Stimulated activated CD4-positive, alpha-beta T cell treated with anti-CD3 and anti-CD28 coated beads, TNF-alpha, amount 100 ng/mL, for 24 hours (primary cell): Measurements from ENCODE around the gene PTOV1.
"Not testable (repeated sequence)": the region's sequence is repeated elsewhere in the genome, so short reads cannot be mapped to it uniquely, and the experiment has no call there.

Experiments
- DNase-seq, 3 experiments: peaks; one replicate each; pipeline ENCODE4 v3.0.0-alpha.2; 2020; ENCODE audit warnings: low read depth in 3 of 3

The PTOV1 gene

GRCh38 chr19:49817964-49818648 is 32.9 kb upstream of the PTOV1 start, which contains the start of gene MED25:
MED25 (plus strand) TSS chr19:49818289; CDS start chr19:49818342, 53 bp downstream.
- peak; percentile 71 to 82 (median 76) for DNase-seq

- no peak for DNase-seq
These were observed 32.1 kb upstream of the PTOV1 start for GRCh38 chr19:49818649-49819370.

GRCh38 chr19:49819452-49820115 is 31.4 kb upstream of the PTOV1 start:
- not testable (repeated sequence) for DNase-seq

GRCh38 chr19:49820125-49820524 is 30.8 kb upstream of the PTOV1 start:
- DNase-seq, result no peak

- no peak for DNase-seq
These were observed 27.5 kb upstream of the PTOV1 start for GRCh38 chr19:49823472-49823871.

- no peak for DNase-seq
These were observed 26.3 kb upstream of the PTOV1 start for GRCh38 chr19:49824662-49825061.

GRCh38 chr19:49827034-49827433 is 23.9 kb upstream of the PTOV1 start:
- no peak for DNase-seq

DNA sequence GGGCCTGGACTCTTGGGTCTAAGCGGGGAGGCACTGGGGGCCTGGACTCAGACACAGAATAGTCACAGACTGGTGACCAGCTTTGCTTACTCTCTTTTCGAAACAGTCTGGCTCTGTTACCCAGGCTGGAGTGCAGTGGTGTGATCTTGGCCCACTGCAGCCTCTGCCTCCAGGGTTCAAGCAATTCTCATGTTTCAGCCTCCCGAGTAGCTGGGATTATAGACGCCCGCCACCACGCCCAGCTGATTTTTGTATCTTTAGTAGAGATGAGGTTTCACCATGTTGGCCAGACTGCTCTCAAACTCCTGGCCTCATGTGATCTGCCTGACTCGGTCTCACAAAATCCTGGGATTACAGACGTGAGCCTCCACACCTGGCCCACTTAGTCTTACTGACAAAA is 21.8 kb upstream of the PTOV1 start:
- DNase-seq, result no peak

GRCh38 chr19:49829721-49830120 is 21.2 kb upstream of the PTOV1 start:
- DNase-seq, result no peak

- no peak for DNase-seq
These were observed 20.2 kb upstream of the PTOV1 start for GRCh38 chr19:49830766-49831165.

GRCh38 chr19:49831592-49831991 is 19.4 kb upstream of the PTOV1 start:
- no peak for DNase-seq

DNA sequence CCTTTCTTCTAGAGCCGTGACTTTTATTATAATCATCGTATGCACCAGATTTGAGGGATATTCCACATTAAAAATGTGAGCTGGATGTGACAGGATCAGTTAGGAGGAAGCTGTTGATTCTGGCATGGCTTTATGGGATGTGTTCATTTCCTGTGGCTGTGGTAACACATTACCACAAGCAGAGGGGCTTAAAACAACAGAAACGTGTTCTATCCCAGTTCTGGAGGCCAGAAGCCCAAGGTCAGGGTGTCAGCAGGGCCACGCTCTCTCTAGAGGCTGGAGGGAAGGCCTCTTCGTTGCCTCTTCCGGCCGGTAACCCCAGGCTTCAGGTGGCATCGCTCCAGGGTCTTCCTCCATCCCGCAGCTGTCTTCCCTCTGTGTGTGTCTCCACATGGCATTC is 18.4 kb upstream of the PTOV1 start:
- DNase-seq, result no peak

GRCh38 chr19:49833599-49833998 is 17.4 kb upstream of the PTOV1 start:
- no peak for DNase-seq

DNA sequence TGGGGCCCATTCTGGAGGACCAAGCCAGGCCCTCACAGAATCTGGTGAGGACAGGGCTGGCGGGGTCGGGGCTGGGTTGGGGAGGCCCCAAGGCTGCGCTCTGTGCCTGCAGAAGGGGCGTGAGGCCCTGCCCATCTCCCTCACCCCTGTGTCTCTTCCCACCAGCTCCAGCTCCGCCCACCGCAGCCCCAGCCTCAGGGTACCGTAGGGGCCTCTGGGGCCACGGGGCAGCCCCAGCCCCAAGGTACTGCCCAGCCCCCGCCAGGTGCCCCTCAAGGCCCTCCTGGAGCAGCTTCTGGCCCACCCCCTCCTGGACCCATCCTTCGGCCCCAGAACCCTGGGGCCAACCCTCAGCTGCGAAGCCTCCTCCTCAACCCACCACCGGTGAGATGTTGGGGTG is 15.4 kb upstream of the PTOV1 start:
- DNase-seq, result no peak

DNA sequence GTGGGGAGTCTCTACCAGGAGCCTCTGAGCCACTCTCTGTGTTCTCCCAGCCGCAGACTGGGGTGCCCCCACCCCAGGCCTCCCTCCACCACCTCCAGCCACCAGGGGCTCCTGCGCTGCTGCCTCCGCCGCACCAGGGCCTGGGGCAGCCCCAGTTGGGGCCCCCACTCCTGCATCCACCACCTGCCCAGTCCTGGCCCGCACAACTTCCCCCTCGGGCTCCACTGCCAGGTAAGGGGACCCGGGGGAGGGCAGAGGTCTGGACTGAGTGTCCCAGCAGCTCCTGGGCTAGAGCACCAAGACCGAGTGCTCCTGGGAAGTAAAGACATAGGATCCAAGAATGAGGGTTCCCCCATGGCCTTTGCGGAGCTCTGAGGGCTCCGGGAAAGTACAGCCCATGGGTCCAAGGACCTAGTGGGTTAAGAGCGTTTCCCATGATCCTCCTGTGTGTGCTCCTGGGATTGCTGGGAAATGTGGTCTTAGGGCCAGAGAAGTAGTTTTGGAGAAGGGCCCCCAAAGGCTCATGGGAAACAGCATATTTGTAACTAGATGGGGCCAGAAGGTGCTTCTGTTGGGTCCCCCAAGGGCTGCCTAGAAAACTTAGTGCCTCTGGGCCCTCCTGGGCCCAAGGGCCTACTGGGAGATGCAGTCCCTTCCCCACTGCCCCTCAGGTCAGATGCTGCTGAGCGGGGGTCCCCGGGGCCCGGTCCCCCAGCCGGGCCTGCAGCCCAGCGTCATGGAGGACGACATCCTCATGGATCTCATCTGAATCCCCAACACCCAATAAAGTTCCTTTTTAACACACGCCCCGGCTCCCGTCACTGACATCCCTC is 14.6 kb upstream of the PTOV1 start:
- no peak for DNase-seq

DNA sequence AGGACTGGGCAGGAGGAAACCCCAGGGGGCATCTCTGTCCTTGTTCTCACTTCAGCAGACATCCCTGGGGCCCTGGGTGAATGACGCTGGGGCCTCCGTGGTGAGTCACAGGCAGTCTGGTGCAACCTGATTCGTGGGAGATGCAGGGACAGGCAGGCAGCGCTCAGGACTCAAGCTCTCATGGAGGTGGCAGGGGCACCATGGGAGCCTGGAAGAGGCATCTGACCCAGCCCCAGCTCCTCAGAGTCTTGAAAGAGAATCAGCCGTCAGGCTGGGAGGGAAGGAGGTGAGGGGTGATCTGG is 14.0 kb upstream of the PTOV1 start:
- DNase-seq, result no peak

- no peak for DNase-seq
These were observed 13.5 kb upstream of the PTOV1 start for GRCh38 chr19:49837425-49837824.

- no peak for DNase-seq
These were observed 11.9 kb upstream of the PTOV1 start for GRCh38 chr19:49838885-49839588.

DNA sequence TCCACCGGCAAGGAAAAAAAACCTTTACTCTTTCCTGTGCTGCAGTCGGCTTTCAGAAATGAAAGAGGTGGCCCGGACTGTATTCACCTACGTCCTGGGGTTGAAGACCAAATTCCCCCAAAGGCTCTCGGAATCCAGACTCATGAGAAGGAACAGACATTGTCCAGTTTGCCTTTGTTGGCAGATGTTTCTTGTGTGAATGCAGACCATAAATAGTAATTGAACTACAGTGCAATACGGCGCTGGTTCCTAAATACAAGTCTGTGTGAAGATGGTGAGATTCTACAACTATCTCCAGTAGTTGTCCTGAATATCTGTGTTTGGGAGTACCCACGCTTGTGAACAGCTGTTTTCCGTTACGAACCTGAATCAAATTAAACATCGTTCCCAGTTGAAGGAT is 11.2 kb upstream of the PTOV1 start:
- DNase-seq, result no peak

DNA sequence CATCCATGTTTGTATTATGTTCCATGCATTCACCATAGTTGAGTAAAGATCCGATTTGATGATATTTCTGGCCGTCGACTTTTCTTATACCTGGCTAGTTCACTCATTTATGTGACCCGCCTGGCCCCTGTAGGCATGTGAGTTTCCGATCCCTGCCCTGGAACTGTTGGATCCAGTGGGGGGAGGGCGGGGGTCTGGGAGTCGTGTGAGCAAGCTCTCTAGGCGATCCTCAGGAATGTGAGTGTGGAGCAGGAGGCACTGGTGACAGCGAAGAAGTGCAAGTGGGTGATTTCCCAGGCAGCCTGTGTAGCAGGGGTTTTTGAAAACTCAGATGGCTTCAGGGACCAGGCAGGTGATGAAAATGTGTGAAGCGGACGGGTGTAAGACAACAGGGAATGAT is 10.6 kb upstream of the PTOV1 start:
- DNase-seq, result no peak

DNA sequence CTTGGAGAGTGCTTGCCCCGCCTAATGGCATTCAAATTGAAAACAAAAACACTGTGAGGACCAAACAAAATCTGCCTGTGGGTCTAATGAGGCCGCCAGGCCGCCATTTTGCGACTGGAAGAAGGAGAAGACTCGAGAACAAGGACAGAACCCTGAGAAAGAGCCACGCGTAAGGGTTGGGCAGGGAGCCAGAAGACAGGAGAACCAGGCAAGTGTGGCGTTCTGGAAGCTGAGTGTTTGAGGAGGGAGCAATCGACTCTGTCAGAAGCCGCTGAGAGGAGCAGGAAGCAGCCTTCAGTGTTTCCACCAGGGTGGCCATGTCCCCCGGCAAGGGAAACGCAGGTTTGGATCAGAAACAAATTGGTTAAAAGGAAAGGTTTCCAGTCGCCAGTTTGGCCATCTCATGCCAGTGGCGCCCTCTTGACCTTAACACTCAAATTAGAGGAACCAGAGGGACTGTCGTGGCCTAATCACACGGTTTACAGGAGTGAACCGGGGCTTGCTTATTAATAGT is 10.2 kb upstream of the PTOV1 start:
- DNase-seq, result no peak
